GM12878 (cell line): ENCODE measurements around the gene INSC. TPM values are rescaled to one million over a fixed set of nuclear protein-coding genes. Genes with fewer than 3 reads are reported as not detected.

Experiments used
- ATAC-seq: fragments of 200-7000 bp; cut with Tn5 transposase; 3 replicates; pipeline ENCODE4 v1.9.1; 2020; ENCODE audit warnings: mild to moderate bottlenecking, moderate library complexity
- BruUV-seq: library from RNA; stranded (reverse); fragments of 400-500 nt; replicated peaks from 2 replicates; lab custom pipeline; 2021; lab: Mats Ljungman, UMichigan
- CTCF ChIA-PET: fragments of 300-600 bp; sonication (Branson Sonifier 250); formaldehyde crosslinking; extraction: SDS; loops from one replicate; lab custom pipeline; 2021; ENCODE audit warnings: inconsistent platforms; lab: Yijun Ruan, JAX
- POLR2A ChIA-PET: fragments of 350-600 bp; formaldehyde crosslinking; extraction: SDS; loops from one replicate; lab custom pipeline; 2021; ENCODE audit warnings: inconsistent platforms; lab: Charles Lee
- RAD21 ChIA-PET: fragments of 300-600 bp; sonication (Branson Sonifier 250); formaldehyde crosslinking; loops from one replicate; lab custom pipeline; 2023; ENCODE audit warnings: antibody characterized with exemption; ENCODE audit not compliant: unreplicated experiment; lab: Charles Lee
- SMC1A ChIA-PET: fragments of 300-600 bp; sonication (Branson Sonifier 250); formaldehyde crosslinking; loops from one replicate; lab custom pipeline; 2023; ENCODE audit not compliant: unreplicated experiment, uncharacterized antibody; lab: Charles Lee
- DNase-seq: peaks from one replicate; pipeline ENCODE4 v3.0.0-alpha.2; 2011; ENCODE audit warnings: low read depth, low spot score
- FAIRE-seq: peaks from 3 replicates; lab custom pipeline; 2011; peaks lifted over from hg19 to GRCh38; lab: Jason Lieb, UNC
- H2AFZ ChIP-seq: 2 replicates; pipeline ENCODE4 v1.6.0; 2011; ENCODE audit warnings: low read depth, low read length, control low read depth; ENCODE audit not compliant: control insufficient read depth
- H3K27ac ChIP-seq: 2 replicates; pipeline ENCODE4 v1.5.1; 2011; ENCODE audit warnings: control low read depth; ENCODE audit not compliant: control insufficient read depth, insufficient read depth
- H3K27me3 ChIP-seq, 2 experiments: replicated peaks in 1 of 2; 2 replicates each; pipeline versions ENCODE4 v1.6.0 to v1.6.1; 2011; ENCODE audit warnings: low read length in 1 of 2; ENCODE audit not compliant: control insufficient read depth in 2 of 2, insufficient read depth in 2 of 2
- H3K36me3 ChIP-seq, 2 experiments: 2 replicates each; pipeline ENCODE4 v1.5.1; 2011; ENCODE audit warnings: low read length in 1 of 2; ENCODE audit not compliant: control insufficient read depth in 2 of 2, insufficient read depth in 2 of 2
- H3K4me1 ChIP-seq: 2 replicates; pipeline ENCODE4 v1.6.1; 2011; ENCODE audit warnings: mild to moderate bottlenecking, low read length, moderate library complexity, mixed read lengths; ENCODE audit not compliant: control insufficient read depth, insufficient read depth
- H3K4me2 ChIP-seq: 2 replicates; pipeline ENCODE4 v1.6.0; 2011; ENCODE audit warnings: control low read depth; ENCODE audit not compliant: control insufficient read depth, insufficient read depth
- H3K4me3 ChIP-seq: fragments of 200-600 bp; sonication (generic); 2 replicates; pipeline ENCODE4 v1.5.1; 2016
- H3K79me2 ChIP-seq: 2 replicates; pipeline ENCODE4 v1.6.0; 2011; ENCODE audit warnings: low read length; ENCODE audit not compliant: control insufficient read depth, insufficient read depth
- H3K9ac ChIP-seq: 2 replicates; pipeline ENCODE4 v1.8.0; 2011; ENCODE audit warnings: low read length, control low read depth, mixed read lengths; ENCODE audit not compliant: control insufficient read depth, insufficient read depth
- H3K9me3 ChIP-seq: replicated peaks from 3 replicates; pipeline ENCODE4 v1.5.1; 2011; ENCODE audit warnings: mild to moderate bottlenecking, low read length; ENCODE audit not compliant: control insufficient read depth, insufficient read depth
- H4K20me1 ChIP-seq: 2 replicates; pipeline ENCODE4 v1.6.0; 2011; ENCODE audit not compliant: control insufficient read depth, insufficient read depth
- ASH2L ChIP-seq: fragments of 300-600, 200-600 bp; sonication (generic); IDR thresholded peaks from 2 replicates; pipeline ENCODE4 v1.6.1; 2017; ENCODE audit warnings: low read depth, mild to moderate bottlenecking, borderline replicate concordance
- CBX3 ChIP-seq: fragments of 200-600 bp; sonication (generic); IDR thresholded peaks from 2 replicates; pipeline ENCODE4 v1.6.1; 2016; ENCODE audit warnings: low read depth, borderline replicate concordance
- EP300 ChIP-seq, 2 experiments: fragments of 150-350 bp in 1 of 2; IDR thresholded peaks; 2 replicates each; pipeline ENCODE4 v1.6.1; 2011 to 2012; ENCODE audit warnings: low read depth in 2 of 2, low read length in 2 of 2, borderline replicate concordance in 1 of 2, improper control_type of control experiment in 1 of 2, inconsistent platforms in 1 of 2; ENCODE audit not compliant: control insufficient read depth in 1 of 2
- GABPA ChIP-seq: IDR thresholded peaks from 2 replicates; pipeline ENCODE4 v1.6.1; 2014; ENCODE audit warnings: antibody characterized with exemption, low read depth, mild to moderate bottlenecking, inconsistent platforms
- GATAD2B ChIP-seq: fragments of 450-650 bp; conservative IDR thresholded peaks from 2 replicates; pipeline ENCODE4 v1.6.1; 2017; ENCODE audit warnings: low read depth, mild to moderate bottlenecking, moderate library complexity
- KLF5 ChIP-seq: fragments of 450-650 bp; IDR thresholded peaks from 2 replicates; pipeline ENCODE4 v1.6.1; 2014; ENCODE audit warnings: mild to moderate bottlenecking; ENCODE audit not compliant: partially characterized antibody
- MYC ChIP-seq: IDR thresholded peaks from 2 replicates; pipeline ENCODE4 v1.6.1; 2011; ENCODE audit warnings: mild to moderate bottlenecking, low read length, moderate library complexity, inconsistent platforms; ENCODE audit not compliant: insufficient read depth, insufficient replicate concordance, insufficient read length, severe bottlenecking
- POLR2AphosphoS2 ChIP-seq: IDR thresholded peaks from 2 replicates; pipeline ENCODE4 v1.6.1; 2011; ENCODE audit warnings: low read depth, mild to moderate bottlenecking, low read length, improper control_type of control experiment, moderate library complexity
- RFX5 ChIP-seq: IDR thresholded peaks from 2 replicates; pipeline ENCODE4 v1.6.1; 2011; ENCODE audit warnings: low read depth, low read length, improper control_type of control experiment
- SMC3 ChIP-seq: IDR thresholded peaks from 2 replicates; pipeline ENCODE4 v1.6.1; 2011; ENCODE audit warnings: low read length, improper control_type of control experiment, borderline replicate concordance
- SREBF1 ChIP-seq: IDR thresholded peaks from 2 replicates; pipeline ENCODE4 v1.6.1; 2012; ENCODE audit warnings: mild to moderate bottlenecking, low read length
- SREBF2 ChIP-seq: IDR thresholded peaks from 2 replicates; pipeline ENCODE4 v1.6.1; 2012; ENCODE audit warnings: mild to moderate bottlenecking, low read length
- TCF7 ChIP-seq: IDR thresholded peaks from 2 replicates; pipeline ENCODE4 v1.6.1; 2014; ENCODE audit warnings: antibody characterized with exemption, borderline replicate concordance
- ZNF622 ChIP-seq: fragments of 450-650 bp; IDR thresholded peaks from 2 replicates; pipeline ENCODE4 v1.6.1; 2017; ENCODE audit warnings: mild to moderate bottlenecking, inconsistent platforms
- ZZZ3 ChIP-seq: IDR thresholded peaks from 2 replicates; pipeline ENCODE4 v1.6.1; 2011; ENCODE audit warnings: low read depth; ENCODE audit not compliant: control insufficient read depth, insufficient read length
- WGBS: methylation state at CpG from one replicate; pipeline ENCODE4 v1.1.6; 2016; ENCODE audit warnings: low lambda C conversion rate; ENCODE audit not compliant: insufficient replicate concordance, insufficient coverage; ENCODE audit errors: missing lambda C conversion rate; 5-methylcytosine and 5-hydroxymethylcytosine counted together
- in situ Hi-C: fragments of 300-500 bp; cut with MboI; formaldehyde crosslinking; loops from 9 replicates; pipeline ENCODE4 v1.14.3; 2018; ENCODE audit warnings: mixed read lengths
- intact Hi-C: fragments of 100-400 bp; cut with micrococcal nuclease; formaldehyde crosslinking; loops from one replicate; pipeline ENCODE4 v1.14.2; 2022; ENCODE audit not compliant: unreplicated experiment
- polyA plus RNA-seq, 11 experiments: library from polyadenylated mRNA; depleted of rRNA in 4 of 11; unstranded in 6 of 11; stranded (reverse) in 5 of 11; fragments of >200 nt; fragmentation: Nextera tagmentation in 4 of 11; fragmentation: Illumina TruSeq in 1 of 11; extraction: Ambion mirVana in 4 of 11; extraction: Trizol in 1 of 11; gene quantifications; 1 replicate in 1 of 11; 2 replicates in 10 of 11; pipeline versions ENCODE4 v1.2.1 to v1.2.3, GENCODE V29; 2011 to 2016; ENCODE audit warnings: inconsistent platforms in 2 of 11, missing spikeins in 2 of 11, low read depth in 1 of 11
- total RNA-seq, 4 experiments: library from RNA; depleted of rRNA in 3 of 4; stranded (reverse); fragments of >200 nt in 3 of 4; fragmentation: Illumina TruSeq in 1 of 4; extraction: Trizol in 1 of 4; gene quantifications; 2 replicates each; pipeline versions ENCODE4 v1.2.1 to v1.2.3, GENCODE V29; 2013 to 2021
- TF ChIP-seq, protein P1 (sequence below): IDR thresholded peaks from 2 replicates; pipeline ENCODE4 v1.6.1; 2011; ENCODE audit warnings: borderline replicate concordance, low read depth, mild to moderate bottlenecking, moderate library complexity, mixed read lengths, low read length; ENCODE audit not compliant: insufficient read depth; ENCODE audit errors: extremely low read length

Gene INSC
- total and polyA plus RNA-seq, 10 of the 15 experiments (the other 5 are each of a cell fraction or from before 2014, with no cell fraction given) = 0.13 to 0.33 TPM; not detected in 8

DNA sequence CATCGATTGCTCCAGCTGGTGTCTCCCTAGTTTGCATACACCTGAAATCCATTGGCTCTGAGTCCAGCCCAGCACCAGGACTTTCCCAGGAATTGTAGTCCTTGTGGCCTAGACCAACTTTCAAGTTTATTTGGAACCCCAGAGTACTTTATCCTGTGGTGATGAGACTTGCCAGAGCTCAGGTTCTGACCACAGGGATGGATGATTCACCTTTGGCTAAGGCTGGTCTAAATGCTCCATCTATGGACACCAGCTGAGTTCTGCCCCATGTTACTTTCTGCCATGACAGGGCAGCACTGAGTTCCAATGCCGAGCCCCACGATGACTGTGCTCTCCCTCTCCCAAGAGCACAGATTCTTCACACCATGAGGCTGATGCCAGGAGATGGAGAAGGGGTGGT, 17.3 kb upstream of the INSC start:
- FAIRE-seq = no peak
- H3K9me3 ChIP-seq = no peaks in the 10 kb centered on the region
- TF ChIP-seq TCF7 (no peak), SREBF2 (no peak), ZZZ3 (no peak), CBX3 (no peak), RFX5 (no peak), SMC3 (no peak), EP300 (IDR thresholded peaks at IDR 0.05; ENCODE audit: borderline replicate concordance in 1 of 2, control insufficient read depth in 1 of 2, low read depth in 2 of 2, low read length in 2 of 2) (no peak), GATAD2B (no peak), ASH2L (no peak), ZNF622 (no peak), POLR2AphosphoS2 (no peak), SREBF1 (no peak), GABPA (no peak), MYC (no peak), KLF5 (no peak)
- TF ChIP-seq, protein P1, sequence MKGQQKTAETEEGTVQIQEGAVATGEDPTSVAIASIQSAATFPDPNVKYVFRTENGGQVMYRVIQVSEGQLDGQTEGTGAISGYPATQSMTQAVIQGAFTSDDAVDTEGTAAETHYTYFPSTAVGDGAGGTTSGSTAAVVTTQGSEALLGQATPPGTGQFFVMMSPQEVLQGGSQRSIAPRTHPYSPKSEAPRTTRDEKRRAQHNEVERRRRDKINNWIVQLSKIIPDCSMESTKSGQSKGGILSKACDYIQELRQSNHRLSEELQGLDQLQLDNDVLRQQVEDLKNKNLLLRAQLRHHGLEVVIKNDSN = no peak
- TF ChIP-seq, all 136 proteins: peak for 0
- Histone ChIP-seq H3K27me3 (no peaks in the 10 kb centered on the region), H3K79me2 (no peaks in the 10 kb centered on the region), H3K27ac (no peak overlapping the region), H3K4me1 (no peaks in the 10 kb centered on the region), H4K20me1 (no peaks in the 10 kb centered on the region), H3K9ac (no peak overlapping the region), H2AFZ (no peak overlapping the region), H3K36me3 (no peaks in the 10 kb centered on the region), H3K4me3 (no peak overlapping the region), H3K4me2 (no peak overlapping the region)
- in situ Hi-C loops = no loop called here
- ATAC-seq (no peak), DNase-seq (no peak)
- ChIA-PET SMC1A (no interaction called here), POLR2A (no interaction called here), RAD21 (no interaction called here), CTCF (no interaction called here)
- no TSS peak for BruUV-seq
- intact Hi-C loops = no loop called here
- 2% methylated on average over 3 of the region's 3 CpGs for WGBS
